ENCODE measurements around the gene ABCA7.

The ABCA7 gene

DNA sequence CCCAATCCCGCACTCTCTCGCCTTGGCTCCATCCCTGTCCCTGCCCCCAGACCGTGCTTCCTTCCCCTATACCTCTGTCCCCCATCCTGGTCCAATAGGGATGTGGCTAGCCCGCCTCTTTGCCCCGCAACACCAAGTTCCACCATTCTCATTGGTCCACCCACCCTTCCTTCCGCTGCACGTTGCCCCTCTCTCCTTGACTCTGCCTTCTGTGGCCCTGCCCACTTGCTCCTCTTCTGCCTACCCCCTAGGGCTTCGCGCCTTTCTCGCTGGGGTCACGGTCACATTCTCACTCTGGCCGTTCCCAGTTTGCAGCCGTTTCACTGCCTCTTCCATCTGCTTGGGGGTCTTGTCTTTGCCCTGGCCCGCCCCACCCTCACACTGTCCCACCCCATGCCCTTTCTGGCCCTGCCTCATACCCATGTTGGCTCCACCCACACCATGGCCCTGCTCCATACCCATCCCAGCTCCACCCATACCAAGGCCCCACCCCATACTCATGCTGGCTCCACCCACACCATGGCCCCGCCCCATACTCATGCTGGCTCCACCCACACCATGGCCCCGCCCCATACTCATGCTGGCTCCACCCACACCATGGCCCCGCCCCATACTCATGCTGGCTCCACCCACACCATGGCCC is 22.6 kb downstream of the ABCA7 start:
- TF ChIP-seq, protein P1, sequence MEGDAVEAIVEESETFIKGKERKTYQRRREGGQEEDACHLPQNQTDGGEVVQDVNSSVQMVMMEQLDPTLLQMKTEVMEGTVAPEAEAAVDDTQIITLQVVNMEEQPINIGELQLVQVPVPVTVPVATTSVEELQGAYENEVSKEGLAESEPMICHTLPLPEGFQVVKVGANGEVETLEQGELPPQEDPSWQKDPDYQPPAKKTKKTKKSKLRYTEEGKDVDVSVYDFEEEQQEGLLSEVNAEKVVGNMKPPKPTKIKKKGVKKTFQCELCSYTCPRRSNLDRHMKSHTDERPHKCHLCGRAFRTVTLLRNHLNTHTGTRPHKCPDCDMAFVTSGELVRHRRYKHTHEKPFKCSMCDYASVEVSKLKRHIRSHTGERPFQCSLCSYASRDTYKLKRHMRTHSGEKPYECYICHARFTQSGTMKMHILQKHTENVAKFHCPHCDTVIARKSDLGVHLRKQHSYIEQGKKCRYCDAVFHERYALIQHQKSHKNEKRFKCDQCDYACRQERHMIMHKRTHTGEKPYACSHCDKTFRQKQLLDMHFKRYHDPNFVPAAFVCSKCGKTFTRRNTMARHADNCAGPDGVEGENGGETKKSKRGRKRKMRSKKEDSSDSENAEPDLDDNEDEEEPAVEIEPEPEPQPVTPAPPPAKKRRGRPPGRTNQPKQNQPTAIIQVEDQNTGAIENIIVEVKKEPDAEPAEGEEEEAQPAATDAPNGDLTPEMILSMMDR (IDR thresholded peaks at IDR 0.05; ENCODE audit: low read length, missing control alignments), result no peak
- no peak for DNase-seq (ENCODE audit: low read depth)
- no peak overlapping the region for H3K4me3 ChIP-seq (replicated peaks; ENCODE audit: low read depth, low read length)

DNA sequence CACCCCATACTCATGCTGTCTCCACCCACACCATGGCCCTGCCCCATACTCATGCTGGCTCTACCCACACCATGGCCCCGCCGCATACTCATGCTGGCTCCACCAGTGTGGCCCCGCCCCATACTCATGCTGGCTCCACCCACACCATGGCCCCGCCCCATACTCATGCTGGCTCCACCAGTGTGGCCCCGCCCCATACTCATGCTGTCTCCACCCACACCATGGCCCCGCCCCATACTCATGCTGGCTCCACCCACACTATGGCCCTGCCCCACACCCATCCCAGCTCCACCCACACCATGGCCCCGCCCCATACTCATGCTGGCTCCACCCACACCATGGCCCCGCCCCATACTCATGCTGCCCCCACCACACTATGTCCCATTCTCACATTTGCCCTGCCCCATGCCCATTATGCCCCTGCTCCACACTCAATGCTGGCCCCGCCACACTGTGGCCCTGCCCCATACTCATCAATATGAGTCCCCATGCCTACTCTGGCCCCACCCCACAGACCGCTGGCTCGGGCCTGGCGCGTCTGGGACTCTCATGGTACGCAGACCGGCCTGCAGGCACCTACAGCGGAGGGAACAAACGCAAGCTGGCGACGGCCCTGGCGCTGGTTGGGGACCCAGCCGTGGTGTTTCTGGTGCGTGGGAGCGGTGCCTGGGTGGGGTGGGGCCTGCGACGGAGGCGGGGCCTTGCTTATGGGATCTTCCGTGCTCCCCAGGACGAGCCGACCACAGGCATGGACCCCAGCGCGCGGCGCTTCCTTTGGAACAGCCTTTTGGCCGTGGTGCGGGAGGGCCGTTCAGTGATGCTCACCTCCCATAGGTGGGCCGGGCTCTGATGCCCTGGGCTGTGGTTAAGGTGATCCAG is 23.4 kb downstream of the ABCA7 start:
- no peak overlapping the region for H3K4me3 ChIP-seq (replicated peaks; ENCODE audit: low read depth, low read length)
- no peak for DNase-seq (ENCODE audit: low read depth)
- TF ChIP-seq, protein P1 (IDR thresholded peaks at IDR 0.05; ENCODE audit: low read length, missing control alignments), result no peak

DNA sequence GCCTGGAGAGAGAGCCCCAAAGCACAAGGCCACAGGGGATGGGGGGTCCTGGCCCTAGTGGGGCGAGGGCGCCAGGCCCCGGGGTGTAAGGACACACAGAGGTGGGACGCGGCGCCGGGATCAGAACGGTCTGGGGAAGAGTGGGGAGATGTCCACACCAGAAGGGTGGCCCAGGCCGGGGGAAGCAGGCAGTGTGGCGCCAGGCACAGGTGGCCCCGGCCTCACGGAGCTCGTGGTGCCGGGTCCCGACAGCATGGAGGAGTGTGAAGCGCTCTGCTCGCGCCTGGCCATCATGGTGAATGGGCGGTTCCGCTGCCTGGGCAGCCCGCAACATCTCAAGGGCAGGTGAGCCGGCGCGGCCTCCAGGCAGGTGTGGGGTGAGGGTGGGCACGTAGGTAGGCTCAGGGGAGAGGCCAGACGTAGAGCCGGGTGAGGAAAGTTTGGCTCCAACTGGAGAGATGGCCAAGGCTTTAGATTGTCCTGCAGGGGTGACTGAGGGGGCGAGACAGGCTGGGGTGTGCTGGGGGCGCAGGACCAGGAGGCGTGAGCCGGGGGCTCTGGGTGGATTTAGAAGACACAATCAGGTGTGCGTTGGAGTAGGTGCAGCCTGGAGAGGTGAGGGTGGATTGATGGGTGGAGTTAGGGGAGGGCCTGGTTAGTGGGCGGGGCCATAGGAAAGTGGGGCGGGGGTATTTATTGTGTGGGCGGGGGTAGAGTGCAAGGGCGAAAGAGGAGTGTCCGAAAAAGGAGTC is 24.2 kb downstream of the ABCA7 start:
- TF ChIP-seq, protein P1 (IDR thresholded peaks at IDR 0.05; ENCODE audit: low read length, missing control alignments), result no peak
- DNase-seq (ENCODE audit: low read depth), result no peak
- H3K4me3 ChIP-seq (replicated peaks; ENCODE audit: low read depth, low read length), result no peak overlapping the region

DNA sequence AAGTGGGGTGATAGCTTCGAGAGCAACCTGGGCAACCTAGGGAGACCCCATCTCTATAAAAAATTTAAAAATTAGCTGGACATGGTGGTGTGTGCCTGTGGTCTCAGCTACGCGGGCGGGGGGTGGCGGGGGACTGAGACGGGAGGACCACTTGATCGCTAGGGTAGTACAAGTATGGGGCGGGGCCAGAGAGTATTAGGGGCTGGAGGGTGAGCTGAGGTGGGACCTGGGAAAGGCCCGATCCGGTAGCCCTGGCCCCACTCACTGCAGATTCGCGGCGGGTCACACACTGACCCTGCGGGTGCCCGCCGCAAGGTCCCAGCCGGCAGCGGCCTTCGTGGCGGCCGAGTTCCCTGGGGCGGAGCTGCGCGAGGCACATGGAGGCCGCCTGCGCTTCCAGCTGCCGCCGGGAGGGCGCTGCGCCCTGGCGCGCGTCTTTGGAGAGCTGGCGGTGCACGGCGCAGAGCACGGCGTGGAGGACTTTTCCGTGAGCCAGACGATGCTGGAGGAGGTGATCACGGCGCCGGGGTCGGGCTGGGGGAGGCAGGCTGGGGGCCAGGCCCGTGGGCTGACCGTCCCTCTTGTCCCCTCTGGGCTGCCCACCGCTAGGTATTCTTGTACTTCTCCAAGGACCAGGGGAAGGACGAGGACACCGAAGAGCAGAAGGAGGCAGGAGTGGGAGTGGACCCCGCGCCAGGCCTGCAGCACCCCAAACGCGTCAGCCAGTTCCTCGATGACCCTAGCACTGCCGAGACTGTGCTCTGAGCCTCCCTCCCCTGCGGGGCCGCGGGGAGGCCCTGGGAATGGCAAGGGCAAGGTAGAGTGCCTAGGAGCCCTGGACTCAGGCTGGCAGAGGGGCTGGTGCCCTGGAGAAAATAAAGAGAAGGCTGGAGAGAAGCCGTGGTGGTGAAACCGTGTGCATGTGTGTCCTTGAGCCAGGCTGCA is 25.0 kb downstream of the ABCA7 start:
- no peak overlapping the region for H3K4me3 ChIP-seq (replicated peaks; ENCODE audit: low read depth, low read length)
- TF ChIP-seq, protein P1 (IDR thresholded peaks at IDR 0.05; ENCODE audit: low read length, missing control alignments), result peak; percentile 52
- peak; percentile 72 for DNase-seq (ENCODE audit: low read depth)

DNA sequence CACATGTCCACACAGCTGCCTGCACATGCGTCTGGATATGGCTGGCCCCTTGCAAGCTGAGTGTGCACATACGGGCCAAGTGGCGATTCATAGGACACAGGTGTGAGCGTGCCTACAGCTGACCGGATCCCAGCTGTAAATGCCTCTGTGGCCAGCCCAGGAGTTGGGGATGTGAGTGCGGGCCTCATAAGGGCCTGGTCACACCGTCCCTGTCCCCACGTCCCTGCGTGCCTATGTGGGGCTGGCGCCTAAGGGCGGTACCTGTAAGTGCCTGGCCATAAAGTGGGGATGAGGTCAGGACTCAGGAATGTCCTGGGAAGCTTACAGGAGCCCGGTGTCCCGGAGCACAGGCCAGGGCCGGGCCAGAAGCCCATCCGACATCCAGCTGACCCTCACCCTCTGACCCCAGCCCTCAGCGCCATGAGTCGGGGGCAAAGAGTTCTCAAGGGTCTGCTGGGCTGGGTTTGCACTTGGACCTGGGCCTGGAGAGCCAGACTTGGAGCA is 25.8 kb downstream of the ABCA7 start:
- DNase-seq (ENCODE audit: low read depth), result no peak
- TF ChIP-seq, protein P1 (IDR thresholded peaks at IDR 0.05; ENCODE audit: low read length, missing control alignments), result no peak

DNA sequence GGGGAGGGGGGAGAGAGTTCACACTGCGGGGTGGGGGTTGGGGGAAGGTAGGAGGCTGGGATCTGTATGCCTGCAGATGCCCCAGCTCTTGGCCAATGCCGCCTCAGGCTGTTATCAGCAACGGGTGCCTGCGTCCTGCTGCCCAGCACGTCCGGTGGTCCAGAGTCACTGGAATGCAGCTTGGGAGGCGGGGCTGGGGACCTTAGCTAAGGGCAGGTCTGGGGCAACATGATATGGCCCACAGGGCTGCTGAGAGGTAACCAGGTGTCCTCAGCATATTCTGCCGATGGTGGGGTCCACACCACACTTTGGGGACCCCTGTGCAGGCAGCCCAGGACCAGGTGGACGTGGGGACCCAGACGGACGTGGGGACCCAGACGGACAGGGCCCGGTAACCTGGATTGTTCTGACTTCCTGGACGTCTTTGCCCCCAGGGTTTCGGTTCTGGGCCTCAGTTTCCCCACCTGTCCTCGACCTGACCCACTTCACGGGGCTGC is 26.4 kb downstream of the ABCA7 start:
- H3K4me3 ChIP-seq (replicated peaks; ENCODE audit: low read depth, low read length), result no peak overlapping the region
- no peak for DNase-seq (ENCODE audit: low read depth)
- TF ChIP-seq, protein P1 (IDR thresholded peaks at IDR 0.05; ENCODE audit: low read length, missing control alignments), result no peak

More for the DNA sequence above, 25.8 kb downstream of the ABCA7 start:
- no peak overlapping the region for H3K4me3 ChIP-seq (replicated peaks; ENCODE audit: low read depth, low read length)
